Measurements from ENCODE around the gene EMC7. TPM values are rescaled to one million over a fixed set of nuclear protein-coding genes. Genes with fewer than 3 reads are reported as not detected.

Gene EMC7
- total RNA-seq, 1 experiment from 2014 or later: 55.6 TPM

- H3K4me3 Mint-ChIP-seq: peak overlapping the region; percentile 74 to 79
- H3K4me1 Mint-ChIP-seq: peaks cover 8 to 10% of the 10 kb centered on the region in 2 experiments
- Histone ChIP-seq H3K4ac (ENCODE audit: low read depth, low read length) (no peak overlapping the region), H3K9me3 (ENCODE audit: control insufficient read depth, low read depth, low read length) (no peaks in the 10 kb centered on the region), H3K14ac (ENCODE audit: insufficient read depth, low read length) (no peak overlapping the region), H4K91ac (ENCODE audit: insufficient read length, low read depth, low read length) (no peak overlapping the region), H2BK12ac (ENCODE audit: insufficient read length, low read depth, low read length) (no peak overlapping the region), H3K23ac (ENCODE audit: insufficient read length, low read depth, low read length) (no peak overlapping the region), H2BK20ac (ENCODE audit: low read depth, low read length, poor library complexity, severe bottlenecking) (no peak overlapping the region), H4K20me1 (ENCODE audit: control insufficient read depth, insufficient read depth, insufficient read length) (no peaks in the 10 kb centered on the region), H3K9ac (ENCODE audit: extremely low read depth, insufficient read length, low read length) (no peak overlapping the region), H3K18ac (ENCODE audit: insufficient read length, low read depth, low read length) (no peak overlapping the region), H2BK120ac (ENCODE audit: low read depth, low read length, poor library complexity, severe bottlenecking) (no peak overlapping the region), H3K79me2 (ENCODE audit: insufficient read depth, low read length) (no peaks in the 10 kb centered on the region), H2AFZ (ENCODE audit: low read length) (no peak overlapping the region), H2BK15ac (ENCODE audit: low read depth, low read length) (no peak overlapping the region), H3K27ac (ENCODE audit: insufficient read length, low read depth, low read length) (no peak overlapping the region), H2AK5ac (ENCODE audit: insufficient read length, low read length) (no peak overlapping the region), H4K8ac (replicated peaks; ENCODE audit: insufficient read length, low read depth, low read length) (no peak overlapping the region), H3T11ph (ENCODE audit: low read length) (no peak overlapping the region), H3K23me2 (ENCODE audit: insufficient read length, low read depth, low read length, poor library complexity, severe bottlenecking) (no peaks in the 10 kb centered on the region), H3K79me1 (ENCODE audit: insufficient read depth, low read depth, low read length, poor library complexity, severe bottlenecking) (no peaks in the 10 kb centered on the region), H3K27me3 (ENCODE audit: insufficient read depth, low read length) (peaks cover 18% of the 10 kb centered on the region; the same call in 1 of the 2 replicates), H3K4me2 (ENCODE audit: insufficient read depth, insufficient read length, low read length) (peak overlapping the region; percentile 46), H2BK5ac (ENCODE audit: insufficient read length, low read length) (no peak overlapping the region), H4K5ac (ENCODE audit: insufficient read length, low read depth, low read length) (no peak overlapping the region), H3K56ac (ENCODE audit: insufficient read length, low read depth, low read length) (no peak overlapping the region), H3K4me1 (ENCODE audit: insufficient read depth, low read length) (no peaks in the 10 kb centered on the region; the same call in 1 of the 2 replicates)
- no peak overlapping the region for H3K27ac Mint-ChIP-seq
- H3K9me3 Mint-ChIP-seq: no peaks in the 10 kb centered on the region
- H3K36me3 Mint-ChIP-seq (ENCODE audit: insufficient read depth in 1 of 3, low read depth in 3 of 3): no peaks in the 10 kb centered on the region
- DNase-seq: no peak
- peaks cover 28% of the 10 kb centered on the region for H3K27me3 Mint-ChIP-seq (ENCODE audit: low read depth)
- TF ChIP-seq CTCF (conservative IDR thresholded peaks at IDR 0.05): no peak
- WGBS (ENCODE audit: extremely low coverage, insufficient read length, low lambda C conversion rate): no CpG with 5 or more reads among the region's 1 CpG
Measured at GRCh38 chr15:34039790-34040113, 61.9 kb downstream of the EMC7 start.

Data from H9 (cell line).